Measurements from ENCODE around the gene CDKAL1. TPM values are rescaled to one million over a fixed set of nuclear protein-coding genes. Genes with fewer than 3 reads are reported as not detected.
"Not testable (repeated sequence)": the region's sequence is repeated elsewhere in the genome, so short reads cannot be mapped to it uniquely, and the experiment has no call there.

CDKAL1 gene
- total RNA-seq, 2 donors from 2014 or later: 23.0 to 23.7 TPM

DNA sequence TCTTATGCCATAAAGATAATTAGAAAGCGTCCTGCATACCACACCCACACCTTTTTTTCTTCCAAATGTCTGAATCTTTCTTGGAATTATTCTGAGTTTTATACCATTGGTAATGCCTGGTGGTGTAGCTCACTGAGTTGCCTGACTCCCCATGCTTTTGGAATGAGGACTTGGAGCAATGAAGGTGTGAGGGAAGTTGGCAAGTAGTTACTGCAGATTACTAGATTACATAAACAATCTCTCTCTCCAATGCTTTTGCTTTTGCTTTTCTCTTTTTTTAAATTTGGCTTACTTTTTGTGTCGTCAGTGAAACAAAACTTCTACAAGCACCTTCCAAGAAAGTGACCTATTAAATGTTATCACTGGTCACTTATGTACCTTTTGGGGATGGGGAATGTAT, 653.2 kb downstream of the CDKAL1 start:
- H3K4me3 Mint-ChIP-seq: no peak overlapping the region
- ATAC-seq (no peak), DNase-seq (no peak)
- H3K9me3 ChIP-seq (ENCODE audit: control insufficient read depth, low read length, poor library complexity, severe bottlenecking): no peaks in the 10 kb centered on the region
- H3K36me3 Mint-ChIP-seq (ENCODE audit: low read depth): peaks cover 3% of the 10 kb centered on the region
- peaks cover 10% of the 10 kb centered on the region for H3K4me1 Mint-ChIP-seq
- no peaks in the 10 kb centered on the region for H3K27me3 Mint-ChIP-seq
- H3K27ac Mint-ChIP-seq: no peak overlapping the region

DNA sequence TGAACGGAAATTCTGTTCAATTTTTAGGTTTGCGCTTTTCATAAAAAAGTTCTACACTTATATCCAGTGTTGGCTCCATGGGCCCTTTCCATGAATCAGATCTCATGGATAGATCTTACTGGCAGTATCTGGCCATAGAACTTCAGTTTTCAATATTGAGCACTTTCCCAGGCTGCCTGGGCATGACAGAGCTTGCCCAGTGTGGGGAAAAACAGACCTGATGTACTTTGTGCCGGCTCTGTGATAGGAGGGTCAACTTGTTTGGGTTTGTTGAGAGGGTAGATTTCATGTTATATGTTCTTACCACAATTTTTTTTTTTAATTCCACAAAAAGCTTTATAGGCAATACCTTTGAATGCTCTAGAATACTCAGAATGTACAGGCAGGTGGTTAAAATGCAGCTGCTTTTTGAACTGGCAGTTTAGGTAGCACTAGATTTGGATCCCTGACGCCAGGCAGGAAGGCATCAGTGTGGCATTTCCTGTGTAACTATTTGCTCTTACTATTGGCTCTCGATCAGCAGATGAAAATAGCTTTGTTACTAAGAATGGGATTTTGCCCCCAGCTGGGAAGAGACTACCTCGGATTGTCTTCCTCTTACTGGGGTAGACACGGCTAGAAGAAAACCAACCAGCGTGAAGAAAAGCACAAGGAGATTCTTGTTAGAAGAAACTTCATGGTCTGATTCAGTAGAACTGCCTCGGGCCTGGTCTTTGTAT, 654.4 kb downstream of the CDKAL1 start:
- Mint-ChIP-seq H3K4me1 (peaks cover 8% of the 10 kb centered on the region), H3K36me3 (ENCODE audit: low read depth) (peaks cover 2% of the 10 kb centered on the region), H3K4me3 (no peak overlapping the region), H3K27me3 (no peaks in the 10 kb centered on the region), H3K27ac (no peak overlapping the region)
- DNase-seq: no peak
- no peak for ATAC-seq
- no peaks in the 10 kb centered on the region for H3K9me3 ChIP-seq (ENCODE audit: control insufficient read depth, low read length, poor library complexity, severe bottlenecking)

DNA sequence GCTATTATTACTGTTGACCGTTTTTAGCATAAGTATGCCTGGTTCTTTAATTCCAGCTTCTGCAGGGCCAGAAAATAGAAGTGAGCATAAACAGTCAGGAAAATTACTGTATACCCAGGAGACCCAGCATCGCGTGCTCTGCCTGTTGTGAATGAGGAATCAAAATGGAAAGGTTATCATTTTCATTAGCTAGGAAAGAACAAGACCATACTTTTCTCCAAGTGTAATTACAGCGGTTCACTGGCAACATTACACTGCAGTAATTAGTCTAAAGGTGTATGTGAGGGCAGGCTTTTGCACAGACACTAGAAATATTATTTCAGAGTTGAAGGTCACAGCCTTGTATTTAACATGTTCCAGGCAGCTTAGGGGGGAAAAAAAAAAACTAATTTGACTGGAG, 655.5 kb downstream of the CDKAL1 start:
- H3K27ac Mint-ChIP-seq: no peak overlapping the region
- no peaks in the 10 kb centered on the region for H3K27me3 Mint-ChIP-seq
- peak overlapping the region; percentile 1 for H3K4me3 Mint-ChIP-seq

DNA sequence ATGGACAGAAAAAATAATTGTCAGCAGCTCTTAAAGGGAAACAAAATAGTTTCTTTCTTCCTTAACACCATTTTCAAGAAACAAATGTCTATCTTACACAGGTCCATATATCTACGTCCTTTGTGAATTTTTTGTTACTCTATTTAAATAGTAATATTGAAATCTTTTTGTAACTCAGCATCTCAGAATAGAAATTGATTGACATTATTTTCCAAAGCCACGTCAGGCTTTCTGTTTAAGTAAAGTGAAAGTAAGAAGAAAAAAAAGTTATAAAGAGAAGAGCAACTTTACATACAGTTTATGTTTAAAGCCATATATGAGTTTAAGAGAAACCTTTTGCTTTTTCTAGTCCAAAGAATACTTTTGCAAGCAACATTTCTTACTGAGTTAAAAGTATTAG, 656.4 kb downstream of the CDKAL1 start:
- DNase-seq: no peak
- no peak overlapping the region for H3K4me3 Mint-ChIP-seq
- peaks cover 6% of the 10 kb centered on the region for H3K4me1 Mint-ChIP-seq
- no peaks in the 10 kb centered on the region for H3K9me3 ChIP-seq (ENCODE audit: control insufficient read depth, low read length, poor library complexity, severe bottlenecking)
- no peak overlapping the region for H3K27ac Mint-ChIP-seq
- no peak for ATAC-seq
- no peaks in the 10 kb centered on the region for H3K27me3 Mint-ChIP-seq
- no peaks in the 10 kb centered on the region for H3K36me3 Mint-ChIP-seq (ENCODE audit: low read depth)

More for the DNA sequence above, 655.5 kb downstream of the CDKAL1 start:
- no peaks in the 10 kb centered on the region for H3K9me3 ChIP-seq (ENCODE audit: control insufficient read depth, low read length, poor library complexity, severe bottlenecking)
- Mint-ChIP-seq H3K4me1 (peaks cover 8% of the 10 kb centered on the region), H3K36me3 (ENCODE audit: low read depth) (no peaks in the 10 kb centered on the region)
- DNase-seq (no peak), ATAC-seq (no peak)

DNA sequence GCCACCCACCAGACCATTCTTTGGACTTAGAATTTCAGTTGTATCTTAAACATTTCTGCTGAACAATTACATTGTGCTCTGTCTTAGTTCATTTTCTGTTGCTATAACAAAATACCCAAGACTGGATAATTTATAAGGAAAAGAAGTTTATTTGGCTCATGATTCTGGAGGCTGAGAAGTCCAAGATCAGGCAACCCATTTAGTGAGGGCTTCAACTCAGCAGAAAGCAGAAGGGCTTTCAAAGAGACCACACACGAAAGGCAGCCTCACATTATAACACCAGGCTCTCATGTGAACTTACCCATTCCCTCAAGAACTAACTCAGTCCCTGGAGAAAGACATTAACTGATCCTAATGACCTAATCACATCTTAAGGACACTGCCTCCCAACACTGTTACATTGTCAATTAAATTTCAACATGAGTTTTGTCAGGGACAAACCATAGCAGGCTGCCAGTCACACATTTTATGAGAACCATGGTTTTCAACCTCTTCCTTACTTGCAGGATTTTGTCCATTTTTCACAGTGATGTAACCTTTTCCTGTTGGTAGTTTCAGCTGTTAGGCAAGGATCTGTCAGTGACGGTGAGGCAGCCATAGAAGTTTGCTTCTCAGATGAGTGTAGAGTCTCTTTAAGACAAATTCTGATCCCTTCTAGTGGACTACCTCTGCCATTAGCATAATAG, 659.7 kb downstream of the CDKAL1 start:
- no peak for ATAC-seq
- H3K9me3 ChIP-seq (ENCODE audit: control insufficient read depth, low read length, poor library complexity, severe bottlenecking): no peaks in the 10 kb centered on the region
- Mint-ChIP-seq H3K4me3 (no peak overlapping the region), H3K4me1 (peaks cover 4% of the 10 kb centered on the region), H3K27me3 (no peaks in the 10 kb centered on the region), H3K27ac (no peak overlapping the region), H3K36me3 (ENCODE audit: low read depth) (peaks cover 3% of the 10 kb centered on the region)
- DNase-seq: no peak

DNA sequence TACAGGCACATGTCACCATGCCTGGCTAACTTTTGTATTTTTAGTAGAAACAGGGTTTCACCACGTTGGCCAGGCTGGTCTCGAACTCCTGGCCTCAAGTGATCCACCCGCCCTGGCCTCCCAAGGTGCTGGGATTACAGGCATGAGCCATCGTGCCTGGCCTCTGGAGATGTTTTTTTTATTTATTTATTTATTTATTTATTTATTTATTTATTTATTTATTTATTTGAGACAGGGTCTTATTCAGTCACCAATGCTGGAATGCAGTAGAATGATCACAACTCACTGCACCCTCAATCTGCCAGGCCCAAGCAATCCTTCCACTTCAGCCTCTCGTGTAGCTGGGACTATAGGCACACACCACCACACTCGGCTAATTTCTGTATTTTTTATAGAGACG, 661.0 kb downstream of the CDKAL1 start:
- not testable (repeated sequence) for H3K4me3 Mint-ChIP-seq; H3K4me1 Mint-ChIP-seq; DNase-seq; H3K36me3 Mint-ChIP-seq (ENCODE audit: low read depth); ATAC-seq; H3K27ac Mint-ChIP-seq; H3K27me3 Mint-ChIP-seq; H3K9me3 ChIP-seq (ENCODE audit: control insufficient read depth, low read length, poor library complexity, severe bottlenecking)

DNA sequence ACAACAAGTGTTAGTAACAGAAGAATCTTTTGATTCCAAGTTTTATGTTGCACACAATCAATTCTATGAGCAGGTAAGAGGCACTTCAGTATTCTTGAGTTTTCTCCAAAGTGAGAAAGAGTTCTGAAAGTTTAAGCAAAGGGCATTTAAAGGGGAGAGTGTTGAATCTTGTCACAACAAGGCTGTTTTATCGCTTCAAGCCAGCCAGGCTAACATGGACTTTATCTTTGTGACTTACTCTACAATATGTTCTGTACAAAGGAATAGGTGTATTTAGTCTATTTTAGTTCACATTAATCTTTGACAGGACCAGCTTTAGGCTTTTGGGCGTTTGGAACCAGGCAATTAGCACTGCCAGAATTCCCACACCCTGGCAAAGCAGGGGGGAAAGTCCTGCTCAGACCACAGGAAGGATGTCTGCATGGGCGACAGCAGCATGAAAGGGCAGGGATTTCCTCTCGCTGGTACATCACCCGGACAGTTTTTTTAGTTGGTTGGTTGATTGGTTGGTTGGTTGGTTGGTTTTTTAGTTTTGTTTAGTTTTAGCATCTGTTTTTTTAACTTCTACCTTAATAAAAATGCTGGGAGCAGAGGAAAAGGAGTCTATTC, 663.9 kb downstream of the CDKAL1 start:
- no peaks in the 10 kb centered on the region for H3K27me3 Mint-ChIP-seq
- H3K36me3 Mint-ChIP-seq (ENCODE audit: low read depth): peaks cover 11% of the 10 kb centered on the region
- no peak overlapping the region for H3K4me3 Mint-ChIP-seq
- DNase-seq (no peak), ATAC-seq (no peak)
- no peaks in the 10 kb centered on the region for H3K4me1 Mint-ChIP-seq
- H3K27ac Mint-ChIP-seq: peak overlapping the region; percentile 55
- no peaks in the 10 kb centered on the region for H3K9me3 ChIP-seq (ENCODE audit: control insufficient read depth, low read length, poor library complexity, severe bottlenecking)

DNA sequence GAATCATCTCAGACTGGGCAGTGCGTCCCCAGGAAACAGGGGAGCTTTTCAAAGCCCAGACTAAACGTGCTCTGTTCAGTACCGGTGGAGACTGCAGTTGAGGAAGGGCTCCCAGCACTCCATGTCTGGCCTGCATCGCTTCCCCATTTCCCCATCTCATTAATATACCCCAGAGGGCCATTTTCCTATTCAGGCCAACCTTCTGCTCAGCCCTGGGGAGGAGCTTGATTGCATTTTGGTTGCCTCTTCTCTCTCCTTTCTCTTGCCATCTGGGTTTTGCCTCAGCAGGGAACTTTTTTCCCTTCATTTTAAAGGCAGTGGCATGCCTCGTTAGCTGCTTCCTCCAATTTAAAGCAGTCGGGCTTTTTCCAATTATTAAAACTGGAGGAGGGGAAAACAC, 665.0 kb downstream of the CDKAL1 start:
- Mint-ChIP-seq H3K4me3 (no peak overlapping the region), H3K4me1 (no peaks in the 10 kb centered on the region), H3K27me3 (no peaks in the 10 kb centered on the region), H3K36me3 (ENCODE audit: low read depth) (peaks cover 11% of the 10 kb centered on the region), H3K27ac (no peak overlapping the region)
- no peak for DNase-seq
- no peaks in the 10 kb centered on the region for H3K9me3 ChIP-seq (ENCODE audit: control insufficient read depth, low read length, poor library complexity, severe bottlenecking)
- no peak for ATAC-seq

DNA sequence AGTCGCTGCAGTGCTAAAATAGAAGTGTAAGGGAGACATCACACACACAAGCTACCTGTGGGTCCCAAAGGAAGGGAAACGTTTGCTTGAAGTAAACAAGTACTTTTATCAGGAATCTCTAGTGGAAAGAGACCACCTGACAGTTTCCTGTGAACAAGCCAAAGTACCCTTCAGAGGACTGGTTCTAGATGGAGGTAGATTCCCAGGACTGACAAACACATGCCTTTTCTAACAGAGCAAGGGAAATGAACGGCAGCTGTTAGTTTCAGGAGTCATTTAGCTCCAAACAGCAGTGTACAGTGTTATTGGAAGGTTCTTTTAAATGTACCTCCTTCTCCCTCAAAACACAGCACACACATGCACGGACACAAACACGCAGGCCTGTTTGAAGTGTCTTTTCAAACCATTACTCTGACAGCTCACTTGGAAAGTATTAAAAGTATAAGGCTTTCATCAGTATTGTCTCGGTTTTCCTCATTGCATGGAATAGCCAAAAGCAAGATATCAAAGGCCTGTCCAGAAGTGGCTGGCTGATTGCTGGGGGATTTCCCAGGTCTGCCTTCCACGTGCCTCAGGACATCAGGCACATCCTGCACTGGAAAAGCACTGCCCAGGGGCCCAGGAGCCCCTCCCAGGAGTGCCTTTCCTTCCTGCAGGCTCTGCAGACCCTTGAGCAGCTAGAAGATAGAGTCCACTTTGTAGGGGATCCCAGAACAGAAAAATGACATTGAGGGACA, 666.0 kb downstream of the CDKAL1 start:
- Mint-ChIP-seq H3K36me3 (ENCODE audit: low read depth) (peaks cover 11% of the 10 kb centered on the region), H3K4me3 (no peak overlapping the region), H3K27ac (no peak overlapping the region), H3K27me3 (no peaks in the 10 kb centered on the region), H3K4me1 (no peaks in the 10 kb centered on the region)
- no peaks in the 10 kb centered on the region for H3K9me3 ChIP-seq (ENCODE audit: control insufficient read depth, low read length, poor library complexity, severe bottlenecking)
- DNase-seq (no peak), ATAC-seq (no peak)

DNA sequence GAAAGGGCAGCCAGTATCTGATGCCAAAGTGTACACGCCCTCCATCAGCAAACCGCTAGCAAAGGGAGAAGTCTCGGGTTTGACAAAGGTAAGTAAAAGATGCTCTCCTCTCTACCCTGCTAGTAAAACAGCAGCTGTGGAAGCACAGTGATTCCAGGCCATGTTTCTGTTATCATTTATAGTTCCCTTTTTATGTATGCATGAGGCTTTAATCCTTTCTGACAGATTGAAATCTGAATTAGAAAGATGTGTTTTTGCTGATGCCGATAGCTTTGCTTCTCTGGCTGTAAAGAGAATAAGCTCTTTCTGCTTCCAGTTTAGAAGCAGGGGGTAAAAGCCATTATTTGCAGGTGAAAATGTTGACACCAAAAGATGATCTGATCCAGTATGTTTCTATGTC, 666.9 kb downstream of the CDKAL1 start:
- ATAC-seq: no peak
- H3K4me3 Mint-ChIP-seq: no peak overlapping the region
- peaks cover 11% of the 10 kb centered on the region for H3K36me3 Mint-ChIP-seq (ENCODE audit: low read depth)
- H3K27ac Mint-ChIP-seq: no peak overlapping the region
- no peaks in the 10 kb centered on the region for H3K27me3 Mint-ChIP-seq
- no peaks in the 10 kb centered on the region for H3K9me3 ChIP-seq (ENCODE audit: control insufficient read depth, low read length, poor library complexity, severe bottlenecking)
- no peaks in the 10 kb centered on the region for H3K4me1 Mint-ChIP-seq
- no peak for DNase-seq

DNA sequence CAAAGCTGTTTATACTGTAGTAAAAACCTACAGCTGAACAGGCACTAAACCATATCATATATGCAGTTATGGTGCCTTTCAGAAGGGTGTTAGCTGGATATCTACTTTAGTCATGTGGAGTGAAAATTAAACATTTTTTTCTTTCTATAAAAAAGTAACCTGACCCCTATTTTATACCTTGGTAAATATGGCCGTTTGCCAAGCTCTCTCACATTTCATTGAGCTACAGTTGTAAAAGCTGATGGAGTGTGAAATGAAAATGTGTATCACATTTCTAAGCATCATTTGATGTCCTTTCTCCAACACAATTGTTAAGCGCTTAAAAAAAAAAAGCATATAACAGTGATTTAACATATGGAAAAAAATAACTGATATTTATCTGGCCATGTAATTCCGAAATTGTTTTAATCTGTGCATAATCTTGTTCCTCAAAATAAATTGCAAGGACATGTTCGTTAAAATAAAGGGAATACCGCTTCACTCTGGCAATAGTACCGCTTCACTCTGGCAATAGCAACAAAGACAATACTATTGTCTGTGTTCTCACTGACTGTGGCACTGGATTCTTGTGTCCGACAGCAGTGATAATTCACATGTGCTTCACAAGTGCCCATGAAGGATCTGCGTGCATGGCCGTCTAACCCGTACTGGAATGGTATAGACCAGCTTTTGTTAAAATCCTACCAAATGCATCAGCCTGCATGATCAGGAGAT, 667.5 kb downstream of the CDKAL1 start:
- H3K4me1 Mint-ChIP-seq: no peaks in the 10 kb centered on the region
- no peak for ATAC-seq
- H3K36me3 Mint-ChIP-seq (ENCODE audit: low read depth): peaks cover 11% of the 10 kb centered on the region
- H3K4me3 Mint-ChIP-seq: no peak overlapping the region
- no peak overlapping the region for H3K27ac Mint-ChIP-seq
- H3K27me3 Mint-ChIP-seq: no peaks in the 10 kb centered on the region
- DNase-seq: no peak
- H3K9me3 ChIP-seq (ENCODE audit: control insufficient read depth, low read length, poor library complexity, severe bottlenecking): no peaks in the 10 kb centered on the region

DNA sequence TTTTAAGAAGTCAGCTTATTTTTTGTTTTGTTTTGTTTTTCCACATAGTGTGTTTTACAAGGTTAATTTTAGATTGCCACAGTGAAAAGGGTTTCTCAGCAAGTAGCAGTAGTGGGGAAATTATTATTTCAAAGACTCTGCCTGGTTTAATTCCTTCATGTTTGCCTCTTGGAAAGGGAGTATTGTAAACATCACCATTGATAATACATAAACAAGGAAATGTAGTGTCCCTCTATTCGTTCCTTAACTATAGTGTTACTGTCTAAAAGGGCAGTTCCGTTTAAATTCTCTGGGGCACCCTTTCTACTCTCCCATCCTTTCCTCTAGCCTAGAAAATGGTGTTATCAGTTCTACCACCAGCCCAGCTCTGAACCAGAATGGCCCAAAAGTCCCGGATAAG, 668.3 kb downstream of the CDKAL1 start:
- Mint-ChIP-seq H3K27me3 (no peaks in the 10 kb centered on the region), H3K4me3 (no peak overlapping the region), H3K36me3 (ENCODE audit: low read depth) (peaks cover 11% of the 10 kb centered on the region), H3K27ac (no peak overlapping the region), H3K4me1 (no peaks in the 10 kb centered on the region)
- no peaks in the 10 kb centered on the region for H3K9me3 ChIP-seq (ENCODE audit: control insufficient read depth, low read length, poor library complexity, severe bottlenecking)
- no peak for ATAC-seq
- DNase-seq: no peak

DNA sequence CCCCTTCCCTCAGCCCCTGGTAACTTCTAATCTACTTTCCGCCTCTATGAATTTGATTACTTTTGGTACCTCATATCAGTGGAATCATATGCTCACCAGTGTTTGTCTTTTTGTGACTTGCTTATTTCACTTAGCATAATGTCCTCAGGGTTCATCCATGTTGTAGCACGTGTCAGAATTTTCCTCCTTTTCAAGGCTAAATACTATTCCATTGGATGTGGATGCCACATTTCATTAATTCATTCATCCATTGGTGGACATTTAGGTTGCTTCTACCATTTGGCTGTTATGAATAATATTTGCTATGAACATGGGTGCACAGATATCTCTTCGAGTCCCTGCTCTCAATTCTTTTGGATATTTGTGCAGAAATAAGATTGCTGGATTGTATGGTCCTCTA, 670.7 kb downstream of the CDKAL1 start:
- no peak for DNase-seq
- Mint-ChIP-seq H3K27me3 (no peaks in the 10 kb centered on the region), H3K4me1 (no peaks in the 10 kb centered on the region), H3K36me3 (ENCODE audit: low read depth) (peaks cover 9% of the 10 kb centered on the region), H3K27ac (no peak overlapping the region), H3K4me3 (no peak overlapping the region)
- ATAC-seq: no peak
- no peaks in the 10 kb centered on the region for H3K9me3 ChIP-seq (ENCODE audit: control insufficient read depth, low read length, poor library complexity, severe bottlenecking)
